GM19468 (cell line): ENCODE data around the gene MRPL40.

Source experiments
- ATAC-seq: cut with Tn5 transposase; IDR thresholded peaks from one replicate; pipeline ENCODE4 v1.9.1; 2021; ENCODE audit warnings: mild to moderate bottlenecking, moderate library complexity, moderate number of reproducible peaks; ENCODE audit not compliant: unreplicated experiment; ENCODE audit errors: extremely low read depth

MRPL40 gene

GRCh38 chr22:19432133-19432851, at the start of gene MRPL40:
MRPL40 (plus strand) TSS chr22:19432545; CDS start chr22:19432555, 10 bp downstream.
- peak; percentile 47 for ATAC-seq

- ATAC-seq, result no peak
Measured at GRCh38 chr22:19383292-19383691, 49.1 kb upstream of the MRPL40 start.

GRCh38 chr22:19385221-19385906, 47.0 kb upstream of the MRPL40 start:
- ATAC-seq, result no peak

DNA sequence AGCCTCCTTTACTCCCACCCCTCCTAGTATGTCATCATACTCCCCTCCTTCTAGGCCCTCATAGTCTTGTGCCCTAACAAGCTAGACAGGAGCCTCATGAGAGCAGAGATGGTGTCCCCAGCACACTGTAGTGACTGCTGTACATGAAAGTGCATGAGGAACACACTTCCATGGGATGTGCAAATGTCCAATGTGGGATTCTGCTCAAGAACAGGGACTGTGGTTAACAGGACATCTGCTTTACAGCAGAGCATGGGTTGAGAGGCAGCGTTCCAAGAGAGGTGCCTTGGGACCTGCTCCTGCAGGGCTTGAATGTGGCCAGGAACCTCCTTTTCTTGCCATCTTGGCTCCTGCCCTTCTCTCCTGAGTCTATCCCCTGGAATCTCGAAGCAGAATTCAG, 46.1 kb upstream of the MRPL40 start:
- no peak for ATAC-seq

DNA sequence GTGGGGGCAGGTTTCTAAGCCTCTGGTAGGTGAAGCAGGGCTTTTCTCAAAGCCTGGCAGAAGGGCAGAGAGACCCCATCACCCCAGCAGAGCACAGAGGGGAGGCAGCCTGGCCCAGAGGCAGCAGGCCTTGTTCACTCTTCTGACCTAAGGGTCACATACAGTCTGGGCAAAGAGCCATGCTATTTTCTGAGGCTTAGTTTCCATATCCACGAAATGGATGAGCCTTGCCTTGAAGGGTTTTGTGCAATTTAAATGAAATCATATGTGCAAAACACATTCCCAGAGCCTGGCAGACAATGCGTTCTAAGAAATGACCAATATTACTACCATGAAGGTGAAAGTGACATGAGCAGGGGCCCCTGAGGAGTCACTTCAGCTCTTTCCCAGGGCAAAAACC, 45.3 kb upstream of the MRPL40 start:
- no peak for ATAC-seq

DNA sequence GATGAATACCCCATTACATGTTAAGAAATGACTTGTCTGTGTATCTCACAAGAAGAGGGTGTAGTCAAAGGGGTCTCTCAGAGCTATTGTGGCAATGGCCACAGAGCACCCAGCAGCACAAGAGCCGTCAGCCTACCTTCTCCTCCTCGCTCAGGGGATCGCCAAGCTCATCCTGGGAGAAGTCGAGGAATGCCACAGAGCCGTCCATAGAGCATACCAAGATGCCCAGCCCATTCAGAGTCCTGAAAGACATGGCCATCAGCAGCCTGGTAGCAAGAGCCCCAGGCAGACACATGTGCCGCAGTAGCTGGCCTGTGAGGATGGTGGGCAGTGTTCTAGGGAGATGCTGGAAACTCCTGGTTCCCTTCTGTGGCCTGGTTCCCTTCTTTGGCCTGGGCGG, 44.8 kb upstream of the MRPL40 start:
- ATAC-seq, result no peak

GRCh38 chr22:19393704-19394103, 38.6 kb upstream of the MRPL40 start:
- ATAC-seq, result no peak

- no peak for ATAC-seq
Measured at GRCh38 chr22:19394274-19395050, 37.9 kb upstream of the MRPL40 start.

- no peak for ATAC-seq
Measured at GRCh38 chr22:19395276-19395675, 37.1 kb upstream of the MRPL40 start.

DNA sequence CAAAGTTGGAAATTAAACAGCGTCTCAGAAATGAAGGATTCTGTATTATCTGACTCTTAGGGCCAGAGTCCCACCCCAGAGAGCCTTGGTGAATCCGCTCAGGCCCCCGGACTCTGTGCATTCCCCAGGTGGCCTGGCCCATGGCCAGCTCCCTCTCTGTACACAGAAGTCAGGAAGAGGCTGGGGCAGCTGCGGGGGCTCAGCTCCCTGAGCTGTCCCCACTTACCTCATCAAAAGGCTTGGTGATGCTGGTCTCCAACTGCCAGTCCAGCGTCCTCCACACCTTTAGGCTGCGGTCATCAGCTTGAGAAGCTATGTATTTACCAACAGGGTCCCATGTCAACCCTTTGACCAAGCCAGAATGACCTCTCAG, 35.8 kb upstream of the MRPL40 start:
- no peak for ATAC-seq

DNA sequence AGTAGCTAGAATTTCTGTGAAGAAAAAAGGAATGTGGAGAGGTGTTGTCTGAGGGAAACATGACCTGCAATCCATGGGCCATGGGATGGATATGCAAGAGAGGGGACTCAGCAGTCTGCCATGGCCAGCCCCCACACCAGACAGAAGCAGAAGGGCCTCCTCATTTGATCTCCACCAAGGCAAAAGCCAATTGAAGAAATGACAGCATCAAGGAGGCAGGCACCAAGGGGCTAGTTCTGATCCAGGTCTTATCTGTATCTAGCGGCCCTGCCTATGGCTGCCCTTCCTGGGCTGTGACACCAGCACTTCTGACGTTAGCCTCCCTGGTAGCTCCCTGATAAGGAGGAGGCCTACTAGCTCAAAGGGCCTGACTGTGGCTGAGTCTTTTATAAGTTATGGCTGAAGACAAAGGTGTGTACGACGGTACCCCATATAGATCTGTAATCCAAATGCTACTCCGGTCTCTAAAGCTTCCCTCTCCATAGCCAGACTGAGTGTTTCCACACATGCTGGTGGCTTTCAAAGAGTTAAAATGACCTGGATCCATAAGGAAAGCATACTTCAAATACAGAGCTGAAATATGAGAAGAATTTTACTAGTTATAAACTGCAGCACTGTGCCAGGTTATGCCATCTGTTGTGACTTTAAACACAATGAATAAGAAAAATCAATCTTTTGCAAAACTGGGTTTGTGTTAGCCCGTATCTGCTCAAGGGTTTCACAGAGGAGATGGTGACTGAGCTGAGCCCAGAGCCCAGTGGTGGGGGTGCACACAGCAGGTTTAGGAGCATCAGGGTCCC, 35.2 kb upstream of the MRPL40 start:
- ATAC-seq, result no peak

- no peak for ATAC-seq
Measured at GRCh38 chr22:19397734-19398104, 34.6 kb upstream of the MRPL40 start.

DNA sequence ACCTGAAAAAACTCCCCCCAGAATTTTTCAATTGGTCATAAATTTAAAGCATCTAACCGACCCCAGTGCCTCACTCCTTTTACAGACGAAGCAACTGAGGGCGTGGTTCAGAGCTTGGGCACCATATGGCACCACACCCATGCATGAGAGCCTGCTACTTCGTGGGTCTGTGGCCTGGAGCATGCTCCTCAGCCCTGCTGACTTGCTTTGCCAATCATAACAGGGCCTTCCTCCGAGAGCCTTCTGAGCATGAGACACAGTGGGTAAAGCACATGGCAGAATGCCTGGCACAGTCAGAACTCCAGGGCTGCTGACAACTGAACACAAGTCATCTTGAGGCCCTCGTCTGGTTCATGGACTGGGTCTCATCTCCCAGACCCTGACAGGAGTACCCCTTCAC, 34.1 kb upstream of the MRPL40 start:
- no peak for ATAC-seq

DNA sequence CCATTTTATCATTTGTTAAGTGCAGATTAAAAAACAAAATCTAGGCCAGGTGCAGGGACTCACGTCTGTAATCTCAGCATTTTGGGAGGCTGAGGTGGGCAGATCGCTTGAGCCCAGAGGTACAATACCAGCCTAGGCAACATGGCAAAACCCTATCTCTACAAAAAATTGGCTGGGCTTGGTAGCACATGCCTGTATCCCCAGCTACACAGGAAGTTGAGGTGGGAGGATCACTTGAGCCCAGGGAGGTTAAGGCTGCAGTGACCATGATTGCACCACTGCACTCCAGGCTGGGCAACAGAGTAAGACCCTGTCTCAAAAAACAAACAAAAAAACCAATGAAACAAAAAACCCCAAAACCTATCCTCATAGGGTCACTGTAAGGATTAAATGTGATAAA, 33.7 kb upstream of the MRPL40 start:
- no peak for ATAC-seq

DNA sequence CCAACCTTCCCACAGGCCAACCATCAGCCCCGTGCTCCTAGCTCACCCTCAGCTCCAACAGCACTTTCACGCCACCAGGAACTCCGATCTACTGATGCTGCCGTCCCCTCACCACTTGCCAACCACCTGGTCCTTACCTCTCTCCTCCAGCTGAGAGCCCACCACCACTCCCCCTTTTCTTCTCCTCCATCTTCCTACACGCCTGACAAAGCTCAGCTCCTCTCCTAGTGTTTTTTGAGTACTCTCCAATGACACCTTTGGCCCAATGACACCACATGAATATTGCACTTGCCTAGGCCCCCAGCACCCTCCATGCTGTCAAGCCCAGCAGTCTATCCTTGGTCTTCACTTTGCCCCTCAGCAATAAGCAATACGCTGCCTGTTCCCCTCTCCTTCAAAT, 31.5 kb upstream of the MRPL40 start:
- ATAC-seq, result no peak

- ATAC-seq, result no peak
Measured at GRCh38 chr22:19401483-19401882, 30.9 kb upstream of the MRPL40 start.

DNA sequence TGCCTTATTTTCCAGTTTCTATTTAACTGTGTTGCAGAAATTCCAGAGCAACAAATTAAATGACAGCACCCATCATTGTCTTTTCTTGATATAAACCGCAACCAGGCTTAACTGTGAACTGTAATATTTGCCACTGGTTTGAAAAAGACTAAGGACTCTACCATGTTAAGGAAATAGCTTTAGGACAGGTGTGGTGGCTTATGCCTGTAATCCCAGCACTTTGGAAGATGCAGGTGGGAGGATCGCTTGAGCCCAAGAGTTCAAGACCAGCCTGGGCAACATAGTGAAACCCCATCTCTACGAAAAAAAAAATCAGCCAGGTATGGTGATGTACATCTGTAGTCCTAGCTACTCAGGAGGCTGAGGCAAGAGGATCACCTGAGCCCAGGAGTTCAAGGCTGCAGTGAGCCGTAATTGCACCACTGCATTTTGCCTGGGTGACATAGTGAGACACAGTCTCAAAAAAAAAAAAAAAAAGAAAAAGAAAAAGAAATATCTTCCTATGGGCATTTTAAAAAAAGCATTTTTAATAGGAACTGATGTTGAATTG, 29.6 kb upstream of the MRPL40 start:
- no peak for ATAC-seq

DNA sequence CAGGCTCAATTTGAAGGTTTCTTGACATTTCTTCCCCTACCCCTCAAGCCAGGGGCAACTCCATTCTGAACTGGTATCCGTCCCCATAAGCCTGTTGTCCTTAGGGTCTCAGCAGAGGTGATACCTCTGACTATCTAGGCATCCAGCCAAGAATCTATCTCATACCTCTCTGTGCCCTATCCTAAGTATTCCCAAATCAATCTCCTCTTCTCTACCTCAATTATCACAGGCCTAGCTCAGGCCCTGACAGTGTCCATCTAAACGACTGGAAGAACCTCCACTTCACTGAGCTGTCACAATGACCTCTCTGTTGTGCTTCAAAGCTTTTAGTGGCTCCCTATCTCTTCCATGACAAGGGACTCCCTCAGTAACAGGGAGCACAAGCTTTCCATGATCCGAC, 27.7 kb upstream of the MRPL40 start:
- ATAC-seq, result no peak

DNA sequence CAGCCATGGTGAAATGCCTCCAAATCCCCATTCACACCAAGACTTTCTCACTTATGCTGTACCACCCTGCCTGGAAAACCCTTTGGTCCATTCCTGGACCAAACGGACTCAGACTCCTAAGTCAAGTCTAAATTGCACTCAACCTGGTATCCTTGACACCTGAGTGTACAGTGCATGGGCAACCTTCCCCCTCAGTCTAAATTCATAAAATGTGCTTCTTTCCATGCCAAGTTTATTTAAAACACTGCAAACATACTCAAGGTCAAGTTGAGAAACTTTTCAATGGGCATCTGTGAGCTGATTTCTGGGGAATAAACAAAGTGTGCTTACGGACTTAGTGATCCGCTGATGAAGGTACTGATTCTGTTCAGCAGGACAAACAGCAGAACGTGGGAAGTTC, 27.2 kb upstream of the MRPL40 start:
- ATAC-seq, result no peak

GRCh38 chr22:19405652-19406051, 26.7 kb upstream of the MRPL40 start:
- ATAC-seq, result no peak
